ENCODE results near the gene MAGEA3.
"Not testable (repeated sequence)": the region's sequence is repeated elsewhere in the genome, so short reads cannot be mapped to it uniquely, and the experiment has no call there.

Gene MAGEA3

GRCh38 chrX:152697952-152698931 is at the start of gene MAGEA3:
MAGEA3 (plus strand) TSS chrX:152698794; CDS start chrX:152700833, 2,039 bp downstream.
- not testable (repeated sequence) for H3K4me2 ChIP-seq, H3K9ac ChIP-seq, H3K9me3 ChIP-seq

GRCh38 chrX:152652060-152652459 is 46.5 kb upstream of the MAGEA3 start:
- Histone ChIP-seq H3K36me3 (no peaks in the 10 kb centered on the region), H4K20me1 (peaks cover 23% of the 10 kb centered on the region; the same call in 1 of the 2 replicates), H3K9ac (no peak overlapping the region), H3K27me3 (peaks cover 100% of the 10 kb centered on the region), H3K4me3 (no peak overlapping the region), H3K27ac (no peak overlapping the region), H3K9me3 (no peaks in the 10 kb centered on the region; the same call in 1 of the 2 replicates), H3K4me2 (no peak overlapping the region), H3K4me1 (peaks cover 10% of the 10 kb centered on the region)
- no peak for TF ChIP-seq Cebpa-rat (IDR thresholded peaks at IDR 0.05)

More at GRCh38 chrX:152697952-152698931, at the start of gene MAGEA3:
- not testable (repeated sequence) for H3K27ac ChIP-seq, H3K4me3 ChIP-seq, H3K27me3 ChIP-seq, H4K20me1 ChIP-seq, H3K36me3 ChIP-seq, H3K4me1 ChIP-seq

- Histone ChIP-seq H3K36me3 (no peaks in the 10 kb centered on the region), H3K27ac (no peak overlapping the region), H3K4me3 (no peak overlapping the region), H3K4me2 (no peak overlapping the region), H3K9ac (no peak overlapping the region), H3K27me3 (peaks cover 98% of the 10 kb centered on the region), H3K9me3 (no peaks in the 10 kb centered on the region; the same call in 1 of the 2 replicates), H3K4me1 (peaks cover 6% of the 10 kb centered on the region), H4K20me1 (peaks cover 23% of the 10 kb centered on the region; the same call in 1 of the 2 replicates)
- no peak for TF ChIP-seq Cebpa-rat (IDR thresholded peaks at IDR 0.05)
Observed at GRCh38 chrX:152652467-152652866, 46.1 kb upstream of the MAGEA3 start.

GRCh38 chrX:152656087-152656486 is 42.5 kb upstream of the MAGEA3 start:
- H3K27me3 ChIP-seq = peaks cover 95% of the 10 kb centered on the region
- no peak overlapping the region for H3K9ac ChIP-seq
- peaks cover 6% of the 10 kb centered on the region; the same call in 1 of the 2 replicates for H4K20me1 ChIP-seq
- H3K36me3 ChIP-seq = no peaks in the 10 kb centered on the region
- no peak overlapping the region for H3K27ac ChIP-seq
- no peak overlapping the region for H3K4me3 ChIP-seq
- H3K4me2 ChIP-seq = no peak overlapping the region
- no peaks in the 10 kb centered on the region; the same call in 1 of the 2 replicates for H3K9me3 ChIP-seq
- no peaks in the 10 kb centered on the region for H3K4me1 ChIP-seq
- no peak for TF ChIP-seq Cebpa-rat (IDR thresholded peaks at IDR 0.05)

GRCh38 chrX:152656890-152657289 is 41.7 kb upstream of the MAGEA3 start:
- no peaks in the 10 kb centered on the region for H3K9me3 ChIP-seq

GRCh38 chrX:152658302-152658701 is 40.3 kb upstream of the MAGEA3 start:
- Histone ChIP-seq H3K27me3 (peaks cover 92% of the 10 kb centered on the region), H3K9me3 (peaks cover 13% of the 10 kb centered on the region; the same call in 1 of the 2 replicates), H3K9ac (no peak overlapping the region), H4K20me1 (no peaks in the 10 kb centered on the region), H3K4me1 (no peaks in the 10 kb centered on the region), H3K36me3 (no peaks in the 10 kb centered on the region), H3K4me2 (no peak overlapping the region), H3K4me3 (no peak overlapping the region), H3K27ac (no peak overlapping the region)
- TF ChIP-seq Cebpa-rat (IDR thresholded peaks at IDR 0.05) = no peak

More at GRCh38 chrX:152656890-152657289, 41.7 kb upstream of the MAGEA3 start:
- no peaks in the 10 kb centered on the region for H3K36me3 ChIP-seq
- H3K9ac ChIP-seq = no peak overlapping the region
- H3K27ac ChIP-seq = no peak overlapping the region
- no peaks in the 10 kb centered on the region for H3K4me1 ChIP-seq
- peaks cover 5% of the 10 kb centered on the region; the same call in 1 of the 2 replicates for H4K20me1 ChIP-seq
- H3K27me3 ChIP-seq = peaks cover 92% of the 10 kb centered on the region
- TF ChIP-seq Cebpa-rat (IDR thresholded peaks at IDR 0.05) = no peak
- H3K4me2 ChIP-seq = no peak overlapping the region
- no peak overlapping the region for H3K4me3 ChIP-seq

- Histone ChIP-seq H3K4me2 (no peak overlapping the region; the same call in 1 of the 2 replicates), H3K9me3 (peaks cover 49% of the 10 kb centered on the region), H3K36me3 (no peaks in the 10 kb centered on the region), H4K20me1 (no peaks in the 10 kb centered on the region), H3K9ac (no peak overlapping the region), H3K4me3 (no peak overlapping the region), H3K4me1 (peaks cover 6% of the 10 kb centered on the region; the same call in 1 of the 2 replicates), H3K27me3 (peaks cover 56% of the 10 kb centered on the region), H3K27ac (no peak overlapping the region)
- TF ChIP-seq Cebpa-rat (IDR thresholded peaks at IDR 0.05) = no peak
Observed at GRCh38 chrX:152663086-152663485, 35.5 kb upstream of the MAGEA3 start.

GRCh38 chrX:152674135-152674534 is 24.5 kb upstream of the MAGEA3 start:
- Histone ChIP-seq H3K9ac (no peak overlapping the region), H3K27ac (no peak overlapping the region), H3K4me1 (no peaks in the 10 kb centered on the region), H4K20me1 (no peaks in the 10 kb centered on the region), H3K4me3 (no peak overlapping the region), H3K27me3 (peaks cover 24% of the 10 kb centered on the region), H3K36me3 (no peaks in the 10 kb centered on the region), H3K9me3 (no peaks in the 10 kb centered on the region; the same call in 1 of the 2 replicates), H3K4me2 (no peak overlapping the region)
- no peak for TF ChIP-seq Cebpa-rat (IDR thresholded peaks at IDR 0.05)

GRCh38 chrX:152674652-152675051 is 23.9 kb upstream of the MAGEA3 start:
- H3K4me3 ChIP-seq, H4K20me1 ChIP-seq, H3K36me3 ChIP-seq, H3K4me1 ChIP-seq, H3K4me2 ChIP-seq, H3K27ac ChIP-seq, H3K9ac ChIP-seq, H3K9me3 ChIP-seq: not testable (repeated sequence)
- peaks cover 19% of the 10 kb centered on the region for H3K27me3 ChIP-seq

GRCh38 chrX:152681012-152681411 is 17.6 kb upstream of the MAGEA3 start:
- not testable (repeated sequence) for H3K27me3 ChIP-seq, H3K27ac ChIP-seq, H3K4me1 ChIP-seq, H3K9me3 ChIP-seq, H3K4me3 ChIP-seq, H3K36me3 ChIP-seq, H3K4me2 ChIP-seq, H3K9ac ChIP-seq, H4K20me1 ChIP-seq

- H3K9me3 ChIP-seq, H3K27ac ChIP-seq, H3K36me3 ChIP-seq, H3K4me3 ChIP-seq, H3K27me3 ChIP-seq, H3K4me1 ChIP-seq, H3K9ac ChIP-seq, H4K20me1 ChIP-seq, H3K4me2 ChIP-seq: not testable (repeated sequence)
Observed at GRCh38 chrX:152700390-152700789, 1.8 kb downstream of the MAGEA3 start.

- H3K36me3 ChIP-seq, H3K27me3 ChIP-seq, H3K9me3 ChIP-seq, H3K27ac ChIP-seq, H3K9ac ChIP-seq, H4K20me1 ChIP-seq, H3K4me1 ChIP-seq, H3K4me3 ChIP-seq, H3K4me2 ChIP-seq: not testable (repeated sequence)
Observed at GRCh38 chrX:152706500-152706899, 7.9 kb downstream of the MAGEA3 start.

GRCh38 chrX:152709173-152709572 is 10.6 kb downstream of the MAGEA3 start, which contains the start of gene CSAG2:
CSAG2 (minus strand) TSS chrX:152709273; CDS start chrX:152709112, 161 bp downstream.
- H3K27ac ChIP-seq, H3K27me3 ChIP-seq, H3K36me3 ChIP-seq, H3K4me3 ChIP-seq, H3K9me3 ChIP-seq, H4K20me1 ChIP-seq, H3K4me2 ChIP-seq, H3K9ac ChIP-seq, H3K4me1 ChIP-seq: not testable (repeated sequence)

- not testable (repeated sequence) for H3K9ac ChIP-seq, H3K36me3 ChIP-seq, H3K27me3 ChIP-seq, H3K4me1 ChIP-seq, H3K4me2 ChIP-seq, H4K20me1 ChIP-seq, H3K27ac ChIP-seq, H3K4me3 ChIP-seq, H3K9me3 ChIP-seq
Observed at GRCh38 chrX:152713195-152713594, 14.6 kb downstream of the MAGEA3 start.

All from BLaER1 (cell line).